SK-N-SH (cell line): Measurements from ENCODE around the gene ALPL. TPM values are rescaled to one million over a fixed set of nuclear protein-coding genes. Genes with fewer than 3 reads are reported as not detected.

Experiments
- CTCF ChIA-PET: fragments of 300-600, 350-600 bp; formaldehyde crosslinking; extraction: SDS; loops from one replicate; lab custom pipeline; 2021; lab: Yijun Ruan, JAX
- POLR2A ChIA-PET: fragments of 350-600 bp; sonication (Branson Sonifier 250); formaldehyde crosslinking; extraction: SDS; loops from one replicate; lab custom pipeline; 2020; ENCODE audit warnings: antibody characterized with exemption, inconsistent platforms; lab: Yijun Ruan, JAX
- DNase-seq: peaks from one replicate; pipeline ENCODE4 v3.0.0; 2012
- H2AFZ ChIP-seq: fragments of 200-600 bp; sonication (generic); 2 replicates; pipeline ENCODE4 v1.8.1; 2016; ENCODE audit warnings: antibody characterized with exemption, mild to moderate bottlenecking, low read depth
- H3F3A ChIP-seq: fragments of 200-600 bp; sonication (generic); replicated peaks from 2 replicates; pipeline ENCODE3; 2016; ENCODE audit warnings: antibody characterized with exemption, mild to moderate bottlenecking; ENCODE audit not compliant: insufficient read depth
- H3K27ac ChIP-seq, 2 experiments: fragments of 200-500 bp in 1 of 2; fragments of 200-600 bp in 1 of 2; sonication (Bioruptor generic) in 1 of 2; sonication (generic), shearing (Covaris generic) in 1 of 2; 2 replicates each; pipeline versions ENCODE4 v1.5.1 to v1.6.1; 2014 to 2016; ENCODE audit warnings: low read depth in 2 of 2, inconsistent platforms in 1 of 2, low read length in 1 of 2, mild to moderate bottlenecking in 1 of 2, mixed read lengths in 1 of 2
- H3K27me3 ChIP-seq: fragments of 200-600 bp; sonication (generic), shearing (Covaris generic); 2 replicates; pipeline ENCODE4 v1.6.1; 2016; ENCODE audit warnings: mixed run types; ENCODE audit not compliant: insufficient read depth
- H3K36me3 ChIP-seq, 2 experiments: fragments of 200-500 bp in 1 of 2; fragments of 200-600 bp in 1 of 2; sonication (Bioruptor generic) in 1 of 2; sonication (generic) in 1 of 2; replicated peaks in 1 of 2; 2 replicates each; pipeline versions ENCODE3 to v1.5.1; 2014 to 2016; ENCODE audit warnings: low read length in 1 of 2, mild to moderate bottlenecking in 1 of 2; ENCODE audit not compliant: insufficient read depth in 2 of 2, control insufficient read depth in 1 of 2
- H3K4me1 ChIP-seq, 2 experiments: fragments of 200-500 bp in 1 of 2; fragments of 200-600 bp in 1 of 2; sonication (Bioruptor generic) in 1 of 2; sonication (generic), shearing (Covaris generic) in 1 of 2; 2 replicates each; pipeline versions ENCODE4 v1.5.1 to v1.6.1; 2014 to 2016; ENCODE audit warnings: low read depth in 1 of 2, low read length in 1 of 2, mixed run types in 1 of 2; ENCODE audit not compliant: insufficient read depth in 2 of 2, control insufficient read depth in 1 of 2
- H3K4me2 ChIP-seq: fragments of 200-600 bp; sonication (generic), shearing (Covaris generic); 2 replicates; pipeline ENCODE4 v1.6.1; 2017; ENCODE audit warnings: mixed run types
- H3K4me3 ChIP-seq, 2 experiments: fragments of 200-500 bp in 1 of 2; fragments of 200-600 bp in 1 of 2; sonication (Bioruptor generic) in 1 of 2; sonication (generic), shearing (Covaris generic) in 1 of 2; 2 replicates each; pipeline versions ENCODE4 v1.5.1 to v1.8.1; 2014 to 2016; ENCODE audit warnings: low read depth in 2 of 2, inconsistent platforms in 1 of 2, low read length in 1 of 2, mild to moderate bottlenecking in 1 of 2, mixed read lengths in 1 of 2, moderate library complexity in 1 of 2
- H3K79me2 ChIP-seq: fragments of 200-600 bp; sonication (generic); 2 replicates; pipeline ENCODE4 v1.8.1; 2017; ENCODE audit warnings: mild to moderate bottlenecking; ENCODE audit not compliant: insufficient read depth
- H3K9ac ChIP-seq: fragments of 200-600 bp; sonication (generic); 2 replicates; pipeline ENCODE4 v1.6.1; 2017; ENCODE audit warnings: mixed run types
- H3K9me2 ChIP-seq: fragments of 200-600 bp; sonication (generic); 2 replicates; pipeline ENCODE4 v1.6.1; 2017; ENCODE audit warnings: mixed run types
- H3K9me3 ChIP-seq: fragments of 200-600 bp; sonication (generic); 2 replicates; pipeline ENCODE4 v1.6.1; 2017; ENCODE audit warnings: mixed run types, mild to moderate bottlenecking, moderate library complexity
- H4K20me1 ChIP-seq: fragments of 200-600 bp; sonication (generic); 2 replicates; pipeline ENCODE4 v1.6.1; 2017; ENCODE audit warnings: mild to moderate bottlenecking, mixed run types; ENCODE audit not compliant: insufficient read depth
- ELF1 ChIP-seq: IDR thresholded peaks from 2 replicates; pipeline ENCODE4 v1.4.0; 2012
- EZH2phosphoT487 ChIP-seq: fragments of 200-600 bp; sonication (generic); IDR thresholded peaks from 2 replicates; pipeline ENCODE4 v1.6.1; 2017; ENCODE audit warnings: low read depth, mixed run types, mild to moderate bottlenecking, antibody characterized with exemption, moderate library complexity, borderline replicate concordance
- FOSL2 ChIP-seq: IDR thresholded peaks from 2 replicates; pipeline ENCODE4 v1.4.0; 2012; ENCODE audit warnings: low read depth, mild to moderate bottlenecking, moderate library complexity, borderline replicate concordance
- FOXJ3 ChIP-seq: sonication (generic); formaldehyde crosslinking; IDR thresholded peaks from 2 replicates; pipeline ENCODE4 v1.5.1; 2020; ENCODE audit warnings: mild to moderate bottlenecking, missing genetic modification reagents
- MXI1 ChIP-seq: IDR thresholded peaks from 2 replicates; pipeline ENCODE4 v1.6.1; 2012; ENCODE audit warnings: mild to moderate bottlenecking, low read depth, low read length, improper control_type of control experiment
- NFIC ChIP-seq: IDR thresholded peaks from 2 replicates; pipeline ENCODE4 v1.4.0; 2012; ENCODE audit warnings: borderline replicate concordance
- NRF1 ChIP-seq: IDR thresholded peaks from 2 replicates; pipeline ENCODE4 v1.6.1; 2012; ENCODE audit warnings: low read depth, mild to moderate bottlenecking, low read length
- POLR2AphosphoS5 ChIP-seq: IDR thresholded peaks from 2 replicates; pipeline ENCODE4 v1.6.1; 2012; ENCODE audit warnings: low read depth, low read length
- RAD21 ChIP-seq: IDR thresholded peaks from 2 replicates; pipeline ENCODE4 v1.6.1; 2012; ENCODE audit warnings: mild to moderate bottlenecking, low read length
- RXRA ChIP-seq: IDR thresholded peaks from 2 replicates; pipeline ENCODE4 v1.4.0; 2012; ENCODE audit warnings: low read depth, mild to moderate bottlenecking, borderline replicate concordance
- SMC3 ChIP-seq: IDR thresholded peaks from 2 replicates; pipeline ENCODE4 v1.6.1; 2012; ENCODE audit warnings: low read depth, low read length, improper control_type of control experiment
- TCF12 ChIP-seq: IDR thresholded peaks from 2 replicates; pipeline ENCODE4 v1.4.0; 2012
- TEAD4 ChIP-seq: IDR thresholded peaks from 2 replicates; pipeline ENCODE4 v1.4.0; 2012; ENCODE audit warnings: mild to moderate bottlenecking, borderline replicate concordance; ENCODE audit not compliant: insufficient read depth
- WGBS: methylation state at CpG from one replicate; pipeline ENCODE4 v1.1.6; 2017; ENCODE audit warnings: low lambda C conversion rate; 5-methylcytosine and 5-hydroxymethylcytosine counted together
- polyA plus RNA-seq, 3 experiments: library from polyadenylated mRNA; depleted of rRNA; stranded (reverse); fragments of >200 nt; gene quantifications; 2 replicates each; pipeline ENCODE4 v1.2.3, GENCODE V29; 2012
- TF ChIP-seq, protein P1 (sequence below): IDR thresholded peaks from 2 replicates; pipeline ENCODE4; 2012
- TF ChIP-seq, protein P2 (sequence below): fragments of 150-350 bp; IDR thresholded peaks from 2 replicates; pipeline ENCODE4 v1.6.1; 2017; ENCODE audit warnings: antibody characterized with exemption, low read length, low read depth, borderline replicate concordance
- TF ChIP-seq, protein P3 (sequence below): IDR thresholded peaks from 2 replicates; pipeline ENCODE4 v1.4.0; 2012; ENCODE audit warnings: low read depth, borderline replicate concordance
- TF ChIP-seq, protein P4 (sequence below): IDR thresholded peaks from 2 replicates; pipeline ENCODE4 v1.4.0; 2012; ENCODE audit warnings: low read depth
- TF ChIP-seq, protein P5 (sequence below): IDR thresholded peaks from 2 replicates; pipeline ENCODE4 v1.6.1; 2012; ENCODE audit warnings: mild to moderate bottlenecking, low read depth, low read length, moderate library complexity

The ALPL gene
- polyA plus RNA-seq, 1 of the 3 experiments (the other 2 are of a cell fraction) = 0.69 TPM

DNA sequence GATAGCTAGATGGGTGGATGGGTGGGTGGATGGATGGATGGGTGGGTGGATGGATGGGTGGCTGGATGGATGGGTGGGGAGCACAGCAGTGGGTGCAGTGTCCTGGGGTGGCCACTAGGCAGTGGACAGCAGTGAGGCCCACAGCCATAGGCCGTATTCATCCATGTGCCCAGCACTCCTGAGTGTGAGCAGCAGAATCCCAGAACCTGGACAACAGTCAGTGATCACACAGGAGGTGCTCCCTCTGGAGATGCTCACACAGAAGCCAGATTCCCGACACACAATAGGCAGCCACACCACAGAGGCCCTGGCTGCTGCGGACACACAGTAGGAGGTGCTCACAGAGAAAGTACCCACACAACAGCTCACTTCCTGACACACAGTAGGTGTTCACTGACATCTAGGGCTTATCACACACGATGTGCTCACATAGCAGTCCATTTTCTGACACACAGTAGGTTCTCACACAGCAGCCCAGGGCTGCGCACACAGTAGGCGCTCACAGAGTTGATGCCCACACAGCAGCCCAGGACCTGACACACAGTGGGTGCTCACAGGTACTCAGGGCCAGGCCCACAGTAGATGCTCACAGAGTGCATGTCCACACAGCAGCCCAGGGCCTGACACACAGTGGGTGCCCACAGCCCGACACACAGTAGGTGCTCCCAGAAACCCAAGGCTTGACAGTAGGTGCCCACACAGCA, 95.9 kb downstream of the ALPL start:
- H3K27ac ChIP-seq = no peak overlapping the region
- no peaks in the 10 kb centered on the region for H3K9me2 ChIP-seq
- no peaks in the 10 kb centered on the region for H3K9me3 ChIP-seq
- no peak overlapping the region for H3K4me2 ChIP-seq
- H3K36me3 ChIP-seq = no peaks in the 10 kb centered on the region
- POLR2A ChIA-PET = no interaction called here
- CTCF ChIA-PET = interaction anchor here (0.5 kb wide), 1 partner anchor 51 kb away, joined by 3 read pairs; no protein-coding TSS in a partner anchor
- H2AFZ ChIP-seq = no peak overlapping the region
- DNase-seq = no peak
- TF ChIP-seq, protein P1, sequence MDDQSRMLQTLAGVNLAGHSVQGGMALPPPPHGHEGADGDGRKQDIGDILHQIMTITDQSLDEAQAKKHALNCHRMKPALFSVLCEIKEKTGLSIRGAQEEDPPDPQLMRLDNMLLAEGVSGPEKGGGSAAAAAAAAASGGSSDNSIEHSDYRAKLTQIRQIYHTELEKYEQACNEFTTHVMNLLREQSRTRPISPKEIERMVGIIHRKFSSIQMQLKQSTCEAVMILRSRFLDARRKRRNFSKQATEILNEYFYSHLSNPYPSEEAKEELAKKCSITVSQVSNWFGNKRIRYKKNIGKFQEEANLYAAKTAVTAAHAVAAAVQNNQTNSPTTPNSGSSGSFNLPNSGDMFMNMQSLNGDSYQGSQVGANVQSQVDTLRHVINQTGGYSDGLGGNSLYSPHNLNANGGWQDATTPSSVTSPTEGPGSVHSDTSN = no peak
- TF ChIP-seq, protein P2, sequence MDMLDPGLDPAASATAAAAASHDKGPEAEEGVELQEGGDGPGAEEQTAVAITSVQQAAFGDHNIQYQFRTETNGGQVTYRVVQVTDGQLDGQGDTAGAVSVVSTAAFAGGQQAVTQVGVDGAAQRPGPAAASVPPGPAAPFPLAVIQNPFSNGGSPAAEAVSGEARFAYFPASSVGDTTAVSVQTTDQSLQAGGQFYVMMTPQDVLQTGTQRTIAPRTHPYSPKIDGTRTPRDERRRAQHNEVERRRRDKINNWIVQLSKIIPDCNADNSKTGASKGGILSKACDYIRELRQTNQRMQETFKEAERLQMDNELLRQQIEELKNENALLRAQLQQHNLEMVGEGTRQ = no peak
- no peak for TF ChIP-seq POLR2AphosphoS5
- 100% methylated on average over 1 of the region's 7 CpGs for WGBS
- no peaks in the 10 kb centered on the region for H3K27me3 ChIP-seq
- H3K4me3 ChIP-seq = no peak overlapping the region
- H3K4me1 ChIP-seq = no peaks in the 10 kb centered on the region
- no peaks in the 10 kb centered on the region for H4K20me1 ChIP-seq
- no peaks in the 10 kb centered on the region for H3F3A ChIP-seq
- no peaks in the 10 kb centered on the region for H3K79me2 ChIP-seq
- H3K9ac ChIP-seq = no peak overlapping the region

DNA sequence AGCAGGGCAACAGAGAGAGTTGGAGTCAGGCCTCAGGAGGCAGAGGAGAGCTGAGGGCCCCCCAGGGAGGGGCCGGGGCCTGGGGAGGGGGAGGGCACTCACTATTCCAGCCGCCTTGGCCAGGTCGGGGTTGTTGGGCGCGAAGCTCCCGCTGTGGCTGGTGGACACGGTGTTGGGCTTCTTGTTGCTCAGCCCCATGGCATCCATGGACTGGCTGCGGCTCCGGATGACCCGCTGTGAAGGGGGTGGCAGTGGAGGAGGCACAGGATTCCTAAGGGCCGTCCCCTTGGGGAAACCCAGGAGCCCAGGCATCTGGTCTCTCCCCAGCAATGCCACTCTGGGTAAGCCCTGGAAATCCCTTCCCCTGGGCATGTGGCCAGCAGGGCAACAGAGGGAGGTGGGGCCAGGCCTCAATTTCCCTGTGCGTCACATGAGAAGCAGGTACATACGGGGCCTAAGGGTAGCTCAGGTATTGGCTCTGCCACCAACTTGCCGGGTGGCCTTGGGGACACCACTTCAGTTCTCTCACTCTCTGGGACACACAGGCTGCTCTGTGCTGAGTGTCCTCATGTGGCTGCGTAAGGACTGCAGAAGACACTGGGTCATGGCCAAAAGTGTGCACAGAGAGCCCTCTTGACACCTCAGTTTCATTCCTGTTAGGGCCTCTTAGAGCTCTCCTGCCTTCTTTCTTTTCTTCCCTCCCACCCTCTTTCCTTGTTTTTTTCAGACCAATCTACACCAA, 96.9 kb downstream of the ALPL start:
- H3K4me2 ChIP-seq = no peak overlapping the region
- no peak overlapping the region for H2AFZ ChIP-seq
- H3K9me2 ChIP-seq = no peaks in the 10 kb centered on the region
- CTCF ChIA-PET = interaction anchor here (0.6 to 1.2 kb wide), 3 partner anchors 11 to 383 kb away, joined by 3 to 5 read pairs (median 3); no protein-coding TSS in a partner anchor
- no peaks in the 10 kb centered on the region for H3K9me3 ChIP-seq
- no peaks in the 10 kb centered on the region for H3K4me1 ChIP-seq
- no peaks in the 10 kb centered on the region for H3F3A ChIP-seq
- POLR2A ChIA-PET = no interaction called here
- H3K79me2 ChIP-seq = no peaks in the 10 kb centered on the region
- no peak overlapping the region for H3K27ac ChIP-seq
- no peak for DNase-seq
- H4K20me1 ChIP-seq = no peaks in the 10 kb centered on the region
- no peaks in the 10 kb centered on the region for H3K27me3 ChIP-seq
- H3K9ac ChIP-seq = no peak overlapping the region
- WGBS = 89% methylated on average over 8 of the region's 15 CpGs
- no peak overlapping the region for H3K4me3 ChIP-seq
- H3K36me3 ChIP-seq = no peaks in the 10 kb centered on the region
- no peak for TF ChIP-seq FOSL2
- no peak for TF ChIP-seq RXRA
- TF ChIP-seq, protein P3, sequence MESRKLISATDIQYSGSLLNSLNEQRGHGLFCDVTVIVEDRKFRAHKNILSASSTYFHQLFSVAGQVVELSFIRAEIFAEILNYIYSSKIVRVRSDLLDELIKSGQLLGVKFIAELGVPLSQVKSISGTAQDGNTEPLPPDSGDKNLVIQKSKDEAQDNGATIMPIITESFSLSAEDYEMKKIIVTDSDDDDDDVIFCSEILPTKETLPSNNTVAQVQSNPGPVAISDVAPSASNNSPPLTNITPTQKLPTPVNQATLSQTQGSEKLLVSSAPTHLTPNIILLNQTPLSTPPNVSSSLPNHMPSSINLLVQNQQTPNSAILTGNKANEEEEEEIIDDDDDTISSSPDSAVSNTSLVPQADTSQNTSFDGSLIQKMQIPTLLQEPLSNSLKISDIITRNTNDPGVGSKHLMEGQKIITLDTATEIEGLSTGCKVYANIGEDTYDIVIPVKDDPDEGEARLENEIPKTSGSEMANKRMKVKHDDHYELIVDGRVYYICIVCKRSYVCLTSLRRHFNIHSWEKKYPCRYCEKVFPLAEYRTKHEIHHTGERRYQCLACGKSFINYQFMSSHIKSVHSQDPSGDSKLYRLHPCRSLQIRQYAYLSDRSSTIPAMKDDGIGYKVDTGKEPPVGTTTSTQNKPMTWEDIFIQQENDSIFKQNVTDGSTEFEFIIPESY = no peak
- TF ChIP-seq, protein P4, sequence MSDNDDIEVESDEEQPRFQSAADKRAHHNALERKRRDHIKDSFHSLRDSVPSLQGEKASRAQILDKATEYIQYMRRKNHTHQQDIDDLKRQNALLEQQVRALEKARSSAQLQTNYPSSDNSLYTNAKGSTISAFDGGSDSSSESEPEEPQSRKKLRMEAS = no peak
- no peak for TF ChIP-seq NFIC
- TF ChIP-seq FOXJ3 (CRISPR knock-in tag) = no peak
- no peak for TF ChIP-seq MXI1
- no peak for TF ChIP-seq TCF12
- no peak for TF ChIP-seq ELF1
- TF ChIP-seq EZH2phosphoT487 = no peak
- no peak for TF ChIP-seq SMC3
- no peak for TF ChIP-seq RAD21
- TF ChIP-seq, protein P5, sequence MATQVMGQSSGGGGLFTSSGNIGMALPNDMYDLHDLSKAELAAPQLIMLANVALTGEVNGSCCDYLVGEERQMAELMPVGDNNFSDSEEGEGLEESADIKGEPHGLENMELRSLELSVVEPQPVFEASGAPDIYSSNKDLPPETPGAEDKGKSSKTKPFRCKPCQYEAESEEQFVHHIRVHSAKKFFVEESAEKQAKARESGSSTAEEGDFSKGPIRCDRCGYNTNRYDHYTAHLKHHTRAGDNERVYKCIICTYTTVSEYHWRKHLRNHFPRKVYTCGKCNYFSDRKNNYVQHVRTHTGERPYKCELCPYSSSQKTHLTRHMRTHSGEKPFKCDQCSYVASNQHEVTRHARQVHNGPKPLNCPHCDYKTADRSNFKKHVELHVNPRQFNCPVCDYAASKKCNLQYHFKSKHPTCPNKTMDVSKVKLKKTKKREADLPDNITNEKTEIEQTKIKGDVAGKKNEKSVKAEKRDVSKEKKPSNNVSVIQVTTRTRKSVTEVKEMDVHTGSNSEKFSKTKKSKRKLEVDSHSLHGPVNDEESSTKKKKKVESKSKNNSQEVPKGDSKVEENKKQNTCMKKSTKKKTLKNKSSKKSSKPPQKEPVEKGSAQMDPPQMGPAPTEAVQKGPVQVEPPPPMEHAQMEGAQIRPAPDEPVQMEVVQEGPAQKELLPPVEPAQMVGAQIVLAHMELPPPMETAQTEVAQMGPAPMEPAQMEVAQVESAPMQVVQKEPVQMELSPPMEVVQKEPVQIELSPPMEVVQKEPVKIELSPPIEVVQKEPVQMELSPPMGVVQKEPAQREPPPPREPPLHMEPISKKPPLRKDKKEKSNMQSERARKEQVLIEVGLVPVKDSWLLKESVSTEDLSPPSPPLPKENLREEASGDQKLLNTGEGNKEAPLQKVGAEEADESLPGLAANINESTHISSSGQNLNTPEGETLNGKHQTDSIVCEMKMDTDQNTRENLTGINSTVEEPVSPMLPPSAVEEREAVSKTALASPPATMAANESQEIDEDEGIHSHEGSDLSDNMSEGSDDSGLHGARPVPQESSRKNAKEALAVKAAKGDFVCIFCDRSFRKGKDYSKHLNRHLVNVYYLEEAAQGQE = no peak
- no peak for TF ChIP-seq NRF1
- no peak for TF ChIP-seq TEAD4
